HG03108 (cell line): ENCODE data around the gene INSR.
"Not testable (repeated sequence)": the region's sequence is repeated elsewhere in the genome, so short reads cannot be mapped to it uniquely, and the experiment has no call there.

Experiments used
- ATAC-seq: cut with Tn5 transposase; IDR thresholded peaks from one replicate; pipeline ENCODE4 v1.9.1; 2021; ENCODE audit warnings: moderate library complexity; ENCODE audit not compliant: unreplicated experiment

The INSR gene

DNA sequence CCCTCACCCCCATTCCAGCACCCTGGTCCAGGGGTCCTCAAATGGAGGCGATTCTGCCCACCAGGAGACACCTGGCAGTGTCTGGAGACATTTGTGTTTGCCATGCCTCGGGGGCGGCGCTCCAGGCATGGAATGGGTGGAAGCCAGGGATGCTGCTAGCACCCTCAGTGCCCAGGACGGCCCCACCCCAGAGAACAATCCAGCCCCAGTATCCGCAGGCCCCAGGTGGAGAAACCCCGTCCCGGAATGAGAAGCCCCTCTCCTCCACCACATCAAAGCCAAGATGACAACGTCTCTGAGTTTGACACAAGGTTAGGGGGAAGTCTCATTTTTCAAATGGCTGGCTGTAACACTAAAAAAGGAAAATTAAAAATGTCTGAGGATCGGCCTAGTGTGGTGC lies 68.5 kb downstream of the INSR start:
- ATAC-seq, result no peak

DNA sequence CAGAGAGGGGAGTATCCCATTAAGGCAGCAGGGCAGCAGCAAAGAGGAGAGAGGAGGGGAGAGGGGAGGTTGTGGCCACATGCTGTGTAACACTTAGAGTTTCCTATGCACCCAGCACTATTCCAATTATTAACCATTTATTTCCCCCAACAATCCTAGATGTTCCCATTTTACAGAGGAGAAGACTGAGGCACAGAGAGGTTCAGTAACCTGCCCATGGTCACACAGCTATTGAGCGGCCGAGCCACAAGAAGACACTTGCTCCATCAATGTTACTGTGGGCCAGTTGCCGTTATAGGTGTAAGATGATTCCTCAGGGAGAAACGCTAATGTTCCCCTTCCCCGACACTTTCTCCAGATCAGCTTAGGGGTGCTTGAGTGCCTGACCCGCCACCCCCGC lies 69.2 kb downstream of the INSR start:
- ATAC-seq, result no peak

DNA sequence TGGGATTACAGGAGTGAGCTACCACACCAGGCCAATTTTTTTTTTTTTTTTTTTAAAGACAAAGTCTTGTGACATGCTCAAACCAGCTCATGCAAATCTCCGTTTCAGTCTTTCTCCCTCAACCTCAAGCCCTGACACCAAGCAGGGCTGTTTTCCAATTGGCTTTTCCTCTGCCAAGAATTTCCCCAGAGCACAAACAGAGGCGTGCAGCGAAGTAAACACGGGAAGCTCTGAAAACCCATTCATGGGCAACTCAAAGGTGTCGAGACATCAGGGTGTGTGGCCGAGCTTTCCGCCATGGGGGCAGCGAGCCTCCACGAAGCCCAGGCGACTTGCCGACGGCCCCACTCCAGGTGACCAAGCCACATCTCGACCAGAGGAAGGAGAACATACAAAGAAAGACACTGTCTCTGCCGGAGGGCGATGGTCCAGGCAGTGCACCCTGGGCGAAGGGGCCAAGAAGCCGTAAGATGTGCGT lies 70.0 kb downstream of the INSR start:
- ATAC-seq, result no peak

DNA sequence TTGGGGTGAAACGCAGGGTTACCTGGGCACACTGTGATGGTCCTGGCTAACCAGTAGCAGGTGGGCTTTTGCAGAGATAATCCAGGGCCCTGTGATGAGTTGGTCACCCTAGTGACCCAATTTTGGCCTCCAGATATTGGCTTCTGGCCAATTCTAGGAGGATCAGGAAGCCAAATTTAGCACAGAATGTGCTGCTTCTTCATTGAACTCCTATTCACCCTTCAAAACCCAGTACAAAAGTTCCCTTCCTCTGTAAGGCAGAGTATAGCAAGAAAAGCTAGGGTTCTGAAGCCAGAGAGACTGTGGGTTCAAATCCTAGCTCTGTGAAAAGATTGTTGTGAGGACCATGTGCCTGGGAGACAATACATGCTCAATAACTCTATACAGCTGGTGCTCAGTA lies 70.8 kb downstream of the INSR start:
- no peak for ATAC-seq

DNA sequence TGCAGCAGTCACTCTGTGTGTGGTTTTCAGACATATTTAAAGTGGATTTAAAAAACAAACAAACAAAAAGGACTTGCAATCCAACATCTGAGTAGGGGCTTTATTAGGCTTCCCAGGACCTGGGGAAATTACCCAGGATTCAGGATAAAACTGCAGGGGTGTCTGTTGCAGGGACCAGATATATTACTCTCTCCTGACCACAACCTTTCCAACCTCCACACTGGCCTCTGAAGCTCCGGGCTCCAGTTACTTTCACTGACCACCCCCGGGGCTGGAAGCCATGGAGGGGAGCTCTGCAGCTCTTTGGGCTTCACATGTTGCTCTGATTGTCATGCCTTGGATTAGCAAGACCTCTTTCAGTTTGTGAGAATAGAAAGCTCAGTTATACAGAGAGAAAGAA lies 75.2 kb downstream of the INSR start:
- no peak for ATAC-seq

DNA sequence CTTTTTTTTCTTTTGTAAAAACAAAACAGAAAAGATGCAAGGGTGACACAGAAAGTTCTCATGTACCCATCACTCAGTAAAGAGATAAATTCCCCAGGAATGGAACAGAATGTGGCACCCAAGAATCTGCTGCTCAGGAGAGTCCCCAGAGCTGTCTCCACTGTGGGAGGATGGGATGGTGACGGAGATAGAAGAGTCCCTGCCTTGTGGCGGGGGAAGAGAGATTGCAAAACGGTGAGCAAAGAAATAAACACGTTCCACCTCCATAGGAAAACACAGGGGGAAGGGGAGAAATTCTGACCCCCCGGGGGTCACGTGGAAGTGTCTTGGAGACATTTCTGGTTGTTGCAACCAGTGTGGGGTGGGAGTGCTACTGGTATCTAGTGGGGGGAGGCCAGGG lies 76.4 kb downstream of the INSR start:
- ATAC-seq, result no peak

DNA sequence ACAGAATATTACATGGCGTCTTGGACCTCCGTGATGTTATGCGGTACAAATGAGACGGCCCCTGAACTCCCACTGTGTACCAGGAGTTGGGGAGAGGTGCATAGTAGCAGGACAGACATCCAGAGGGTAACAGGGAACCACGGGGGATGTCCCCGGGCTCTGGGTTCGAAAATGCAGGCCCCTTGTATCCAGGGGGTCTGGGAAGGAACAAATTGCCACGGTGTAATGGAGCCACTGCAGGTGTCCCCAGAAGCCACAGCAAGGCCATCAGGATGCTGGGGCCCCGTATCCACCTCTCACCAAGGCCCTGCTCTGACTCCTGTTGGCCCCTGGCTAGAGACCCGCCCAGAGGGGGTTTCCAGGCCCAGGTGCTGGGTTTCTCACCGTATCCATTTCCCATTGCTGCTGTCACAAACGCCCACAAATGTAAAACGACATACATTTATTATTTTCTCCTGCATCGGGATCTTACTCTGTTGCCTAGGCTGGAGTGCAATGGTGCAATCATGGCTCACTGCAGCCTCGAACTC lies 77.8 kb downstream of the INSR start:
- no peak for ATAC-seq

DNA sequence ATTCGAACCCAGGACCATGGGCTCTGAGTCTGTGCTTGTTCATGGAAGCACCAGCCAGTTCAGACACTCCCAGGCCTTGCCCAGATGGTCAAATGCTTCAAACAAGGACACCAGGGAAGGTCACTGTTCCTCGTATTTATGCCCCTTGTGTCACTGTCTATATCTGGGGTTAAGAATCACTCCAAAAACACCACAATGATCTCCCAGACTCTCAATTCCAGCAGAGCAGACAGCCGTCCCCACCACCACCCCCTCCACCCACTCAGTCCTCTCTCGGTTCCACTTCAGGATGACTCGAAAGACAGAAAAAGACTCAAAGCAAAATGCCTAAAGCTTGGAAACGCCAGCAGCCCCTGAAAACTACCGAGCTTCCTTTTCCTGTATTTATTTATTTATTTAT lies 79.0 kb downstream of the INSR start:
- no peak for ATAC-seq

DNA sequence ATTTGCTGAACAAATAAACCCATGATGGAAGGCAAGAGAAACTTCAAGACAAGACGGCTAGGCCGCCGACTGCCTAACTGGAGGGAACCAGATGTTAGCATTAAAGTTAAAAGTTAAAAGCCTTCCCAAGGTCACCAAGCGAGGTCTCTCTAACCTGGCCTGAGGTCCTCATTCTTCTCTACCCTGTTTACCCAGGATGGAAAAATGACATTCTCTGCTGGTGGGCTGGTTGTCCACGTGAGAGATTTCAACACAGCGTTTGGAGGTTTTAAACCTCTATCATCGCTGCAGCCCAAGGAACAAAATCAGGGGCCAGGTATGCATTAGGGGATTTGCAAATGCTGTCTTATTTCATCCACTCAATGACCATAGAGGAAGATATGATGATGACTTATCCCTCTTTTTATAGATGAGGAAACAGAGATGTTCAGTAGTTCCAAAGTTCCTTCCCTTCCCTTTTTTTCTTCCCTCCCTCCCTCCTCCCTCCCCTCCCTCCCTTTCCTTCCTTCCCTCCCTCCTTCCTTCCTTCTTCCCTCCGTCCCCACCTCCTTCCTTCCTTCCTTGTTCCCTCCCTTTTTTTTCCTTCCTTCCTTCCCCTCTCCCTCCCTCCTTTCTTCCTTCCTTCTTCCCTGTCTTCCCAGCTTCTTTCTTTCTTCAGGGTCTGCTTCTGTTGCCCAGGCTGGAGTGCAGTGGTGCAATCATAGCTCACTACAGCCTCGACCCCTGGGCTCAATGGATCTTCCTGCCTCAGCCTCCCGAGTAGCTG lies 79.7 kb downstream of the INSR start:
- no peak for ATAC-seq

DNA sequence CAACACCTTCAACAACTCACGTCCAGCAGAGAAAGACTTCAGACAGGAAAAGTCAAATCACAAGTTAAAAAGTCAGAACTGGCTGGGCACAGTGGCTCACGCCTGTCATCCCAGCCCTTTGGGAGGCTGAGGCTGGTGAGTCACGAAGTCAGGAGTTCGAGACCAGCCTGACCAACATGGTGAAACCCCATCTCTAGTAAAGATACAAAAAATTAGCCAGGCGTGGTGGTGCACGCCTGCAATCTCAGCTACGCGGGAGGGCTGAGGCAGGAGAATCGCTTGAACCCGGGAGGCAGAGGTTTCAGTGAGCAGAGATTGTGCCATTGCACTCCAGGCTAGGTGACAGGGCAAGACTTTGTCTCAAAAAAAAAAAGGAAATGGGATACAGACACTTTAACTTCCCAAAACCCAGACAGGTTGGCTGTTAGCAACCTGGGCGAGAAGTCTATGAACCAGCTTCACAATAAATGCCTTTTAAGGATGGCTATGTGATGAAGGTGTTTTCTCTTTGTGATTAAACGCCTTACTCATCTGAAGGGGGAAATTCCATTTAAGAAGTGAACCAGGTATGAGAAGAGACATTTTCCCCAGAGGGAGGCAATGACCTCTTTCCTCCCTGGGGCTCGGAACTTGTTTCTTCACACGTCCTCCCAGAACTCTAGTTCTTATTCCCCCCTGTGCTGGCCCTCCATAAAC lies 80.4 kb downstream of the INSR start:
- ATAC-seq, result no peak

DNA sequence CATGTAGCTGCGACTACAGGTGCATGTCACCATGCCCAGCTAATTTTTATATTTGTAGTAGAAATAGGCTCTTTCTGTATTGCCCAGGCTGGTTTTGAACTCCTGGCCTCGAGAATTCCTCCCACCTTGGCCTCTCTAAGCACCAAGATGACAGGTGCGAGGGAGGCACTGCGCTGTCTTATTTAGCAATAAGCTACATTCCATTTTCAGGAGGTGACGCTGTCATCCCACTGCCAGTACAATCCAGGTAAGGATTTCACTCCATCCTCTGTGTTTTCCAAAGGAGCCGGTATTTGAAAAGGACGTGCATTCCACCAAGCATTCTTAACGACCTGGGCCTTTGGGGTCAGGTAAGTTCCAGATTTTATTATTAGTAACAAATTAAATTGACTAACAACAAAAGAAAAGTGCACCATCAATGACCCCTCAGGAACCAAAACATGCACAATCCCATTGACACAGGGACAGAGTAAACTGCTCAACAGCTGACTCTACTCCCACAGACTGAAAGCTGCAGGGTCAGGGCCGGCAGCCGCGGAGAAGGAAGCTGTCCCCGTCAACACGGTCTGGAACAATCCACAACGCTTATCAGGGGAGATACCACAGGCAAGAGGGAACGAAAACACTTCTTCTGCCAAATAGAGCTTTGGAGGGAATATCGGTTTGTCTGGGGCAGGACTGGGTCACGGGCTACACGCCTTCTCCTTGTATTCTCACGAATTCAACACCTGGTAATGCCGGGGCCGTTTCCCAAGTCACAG lies 82.8 kb downstream of the INSR start:
- ATAC-seq, result no peak

DNA sequence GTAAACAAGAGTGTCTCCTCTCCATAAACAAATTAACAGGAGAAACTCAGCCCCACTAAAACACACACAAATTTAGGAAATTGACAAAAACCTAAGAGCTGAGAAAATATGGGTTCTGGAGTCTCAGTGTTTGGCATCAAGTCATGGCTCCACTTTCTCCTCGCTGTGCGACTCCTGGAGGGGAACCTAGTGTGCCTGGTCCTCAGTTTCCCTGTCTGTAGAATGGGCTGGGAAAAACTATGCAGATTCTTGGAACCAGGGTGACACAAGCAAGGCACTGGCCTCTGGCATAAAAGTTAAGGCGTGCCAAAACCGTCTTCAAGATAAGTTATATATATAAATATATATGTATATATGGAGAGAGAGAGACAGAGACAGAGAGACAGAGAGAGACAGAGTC lies 83.9 kb downstream of the INSR start:
- ATAC-seq, result no peak

DNA sequence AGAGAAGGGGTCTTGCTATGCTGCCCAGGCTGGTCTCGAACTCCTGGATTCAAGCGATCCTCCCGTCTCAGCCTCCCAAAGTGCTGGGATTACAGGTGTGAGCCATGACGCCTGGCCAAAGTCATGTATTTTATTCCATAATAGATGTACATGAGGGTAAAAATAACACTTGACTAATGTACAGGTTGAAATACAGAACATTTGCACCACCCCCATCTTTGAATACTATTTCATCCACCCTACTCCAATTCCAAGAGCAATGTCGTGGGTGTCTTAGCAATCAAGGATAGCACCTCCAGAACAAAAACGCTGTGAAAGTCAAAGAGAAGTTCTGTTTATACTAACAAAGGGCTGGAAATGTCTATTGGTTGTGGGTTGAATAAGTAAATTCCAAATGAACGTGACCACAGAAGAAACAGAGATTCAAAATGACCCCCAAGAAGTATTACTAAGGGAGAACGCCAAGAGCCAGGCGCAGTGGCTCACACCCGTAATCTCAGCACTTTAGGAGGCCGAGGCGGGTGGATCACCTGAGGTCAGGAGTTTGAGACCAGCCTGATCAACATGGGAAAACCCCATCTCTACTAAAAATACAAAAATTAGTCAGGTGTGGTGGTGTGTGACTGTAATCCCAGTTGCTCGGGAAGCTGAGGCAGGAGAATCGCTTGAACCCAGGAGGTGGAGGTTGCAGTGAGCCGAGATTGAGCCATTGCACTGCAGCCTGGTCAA lies 84.5 kb downstream of the INSR start:
- ATAC-seq, result not testable (repeated sequence)

DNA sequence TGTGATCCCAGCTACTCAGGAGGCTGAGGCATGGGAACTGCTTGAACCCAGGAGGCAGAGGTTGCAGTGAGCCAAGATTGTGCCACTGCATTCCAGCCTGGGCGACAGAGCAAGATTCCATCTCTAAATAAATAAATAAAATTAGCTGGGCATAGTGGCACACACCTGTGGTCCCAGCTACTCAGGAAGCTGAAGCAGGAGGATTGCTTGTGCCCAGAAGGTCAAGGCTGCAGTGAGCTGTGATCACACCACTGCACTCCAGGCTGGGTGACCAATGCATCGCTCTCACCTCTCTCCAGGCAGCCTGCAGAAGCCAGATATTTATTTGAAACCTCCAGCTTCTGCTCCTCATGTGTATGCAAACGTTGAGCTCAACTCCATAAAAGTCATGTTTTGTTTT lies 85.2 kb downstream of the INSR start:
- not testable (repeated sequence) for ATAC-seq

DNA sequence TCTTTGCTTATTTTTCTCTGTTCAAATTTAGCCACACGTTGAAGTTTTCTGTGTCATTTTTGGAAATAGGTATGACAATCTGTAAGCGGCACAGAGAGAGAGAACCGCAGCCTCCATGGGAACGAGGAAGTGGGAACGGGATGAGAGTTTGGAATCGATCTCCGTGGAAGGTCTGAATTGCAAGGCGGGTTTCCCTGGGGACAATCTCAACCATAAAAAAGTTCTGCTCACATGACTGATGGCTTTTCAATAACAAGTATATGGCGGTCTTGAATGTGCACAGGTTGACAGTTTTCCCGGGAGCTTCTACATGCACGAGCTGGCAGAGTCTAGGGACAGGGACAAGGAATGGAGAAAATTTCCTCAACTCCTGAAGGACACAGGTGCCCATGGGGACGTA lies 90.9 kb downstream of the INSR start:
- no peak for ATAC-seq

DNA sequence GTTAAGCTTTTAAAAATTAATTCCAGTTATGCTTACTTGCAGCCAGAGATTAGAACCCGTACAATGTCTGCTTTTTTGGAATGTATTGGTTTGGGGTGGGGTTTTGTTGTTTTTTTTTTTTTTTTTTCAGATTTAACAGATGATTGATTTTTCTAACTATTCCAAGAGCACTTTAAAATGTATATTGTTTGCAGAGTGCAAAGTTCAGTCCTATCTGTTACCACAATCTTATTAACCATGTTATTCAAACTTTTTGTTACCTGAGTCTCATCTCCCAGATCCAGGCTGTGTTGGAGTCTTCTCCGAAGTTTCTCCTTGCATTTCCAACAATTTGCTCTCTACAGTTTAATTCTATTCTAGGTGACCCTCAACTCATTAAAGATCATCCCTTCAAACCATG lies 91.3 kb downstream of the INSR start:
- no peak for ATAC-seq

DNA sequence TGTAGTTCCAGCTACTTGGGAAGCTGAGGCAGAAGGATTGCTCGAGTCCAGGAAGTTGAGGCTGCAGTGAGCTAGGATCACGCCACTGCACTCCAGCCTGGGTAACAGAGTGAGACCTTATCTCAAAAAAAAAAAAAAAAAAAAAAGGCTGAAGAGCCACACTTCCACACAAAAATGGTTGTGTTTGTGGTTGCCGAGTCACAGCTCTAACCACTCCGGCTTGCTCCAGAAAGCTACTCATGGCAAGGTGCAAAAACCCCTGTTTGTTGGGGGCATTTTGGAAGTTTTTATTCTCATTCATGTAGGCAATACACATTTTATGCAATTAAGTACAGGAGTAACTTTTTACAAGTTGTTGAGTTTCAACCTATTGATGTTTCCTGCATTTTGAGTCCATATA lies 93.5 kb downstream of the INSR start:
- no peak for ATAC-seq

DNA sequence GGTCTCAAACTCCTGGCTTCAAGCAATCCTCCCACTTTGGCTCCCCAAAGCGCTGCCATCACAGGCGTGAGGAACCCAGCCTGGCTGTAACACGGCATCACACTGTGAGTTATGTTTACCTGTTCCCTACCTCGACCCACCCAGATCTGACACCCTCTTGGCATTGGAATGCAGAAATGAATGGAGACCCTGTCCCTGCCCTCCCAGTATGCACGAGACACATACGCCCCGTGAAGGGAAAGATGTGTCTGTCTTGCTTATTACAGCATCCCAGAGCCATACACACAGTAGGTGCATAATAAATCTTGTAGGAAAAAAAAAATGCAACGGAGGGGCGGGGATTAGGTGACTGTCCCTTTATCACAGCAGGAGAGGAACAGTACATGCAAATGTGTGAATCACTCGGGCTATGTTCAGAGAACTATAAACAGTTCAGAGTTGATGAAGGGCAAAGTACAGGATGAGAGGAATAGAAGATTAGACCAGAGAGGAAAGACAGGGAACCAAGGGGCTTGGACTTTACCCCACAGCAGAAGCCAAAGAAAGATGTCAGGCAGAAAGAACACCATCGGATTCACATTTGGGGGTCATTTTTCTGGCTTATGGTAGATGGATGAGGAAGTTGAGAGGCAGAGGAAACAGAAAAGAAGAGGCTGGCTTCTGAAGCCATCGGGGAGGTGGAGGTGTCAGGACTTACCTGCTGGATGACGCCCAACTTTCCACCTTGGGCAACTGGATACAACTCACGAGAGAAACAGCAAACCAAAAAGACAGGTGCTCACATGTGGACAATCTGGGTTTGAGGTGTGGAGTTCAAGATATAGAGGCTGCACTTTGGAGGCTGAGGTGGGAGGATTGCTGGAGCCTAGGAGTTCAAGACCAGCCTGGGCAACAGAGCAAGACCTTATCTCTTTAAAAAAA lies 94.3 kb downstream of the INSR start:
- no peak for ATAC-seq

DNA sequence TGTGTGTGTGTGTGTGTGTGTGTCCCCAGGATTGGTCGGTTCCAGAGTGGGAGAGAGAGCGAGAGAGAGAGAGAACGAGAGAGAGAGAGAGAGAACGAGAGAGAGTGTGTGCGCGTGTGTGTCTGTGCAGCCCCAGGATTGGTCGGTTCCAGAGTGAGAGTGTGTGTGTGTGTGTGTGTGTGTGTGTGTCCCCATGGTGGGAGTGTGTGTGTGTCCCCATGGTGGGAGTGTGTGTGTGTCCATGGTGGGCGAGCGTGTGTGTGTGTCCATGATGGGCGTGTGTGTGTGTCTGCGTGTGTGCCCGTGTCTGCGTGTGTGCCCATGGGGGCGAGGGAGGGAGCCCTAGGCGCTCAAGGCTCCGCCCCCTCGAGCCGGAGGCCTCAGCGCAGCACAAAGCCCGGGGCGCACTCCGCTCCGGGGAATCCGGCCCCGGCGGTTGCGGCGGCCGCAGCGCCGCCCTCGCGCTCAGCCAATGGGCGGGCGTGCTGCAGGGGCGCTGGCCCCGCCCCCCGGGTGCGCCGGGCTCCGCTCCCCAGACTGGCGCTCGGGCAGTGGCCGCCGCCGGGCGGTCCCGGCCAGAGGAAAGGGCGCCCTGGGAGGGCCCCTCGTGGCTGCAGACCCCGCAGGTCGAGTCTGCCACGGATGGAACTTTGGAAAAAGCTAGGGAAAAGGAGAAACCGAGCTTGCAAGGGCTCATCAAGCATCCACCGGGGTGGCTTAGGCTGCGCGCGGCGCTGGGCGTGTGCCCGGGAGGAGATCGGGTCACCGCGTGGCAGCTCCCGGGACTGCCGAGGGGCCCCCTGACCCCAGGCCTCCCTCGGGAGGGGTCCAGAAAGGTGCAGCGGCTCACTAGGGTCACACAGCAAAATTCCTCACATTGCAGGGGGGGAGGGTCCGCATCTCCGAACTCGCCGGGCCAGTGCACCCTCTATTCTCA lies 96.2 kb downstream of the INSR start:
- ATAC-seq, result peak; percentile 81
